ENCODE results near the gene PLA2G3.
"Not testable (repeated sequence)": the region's sequence is repeated elsewhere in the genome, so short reads cannot be mapped to it uniquely, and the experiment has no call there.

PLA2G3 gene

GRCh38 chr22:31139866-31140716 lies at the start of gene PLA2G3:
Gene PLA2G3, minus strand, starts transcription at chr22:31140508. Its CDS starts 154 bp downstream, at chr22:31140354.
- DNase-seq (ENCODE audit: low read depth) = no peak

GRCh38 chr22:31187627-31188026 lies 47.3 kb upstream of the PLA2G3 start:
- DNase-seq (ENCODE audit: low read depth) = no peak

- DNase-seq (ENCODE audit: low read depth) = no peak
These were observed 44.7 kb upstream of the PLA2G3 start for GRCh38 chr22:31185056-31185455.

GRCh38 chr22:31184015-31184414 lies 43.7 kb upstream of the PLA2G3 start:
- DNase-seq (ENCODE audit: low read depth) = no peak

GRCh38 chr22:31179345-31179744 lies 39.0 kb upstream of the PLA2G3 start:
- DNase-seq (ENCODE audit: low read depth) = no peak

GRCh38 chr22:31178859-31179258 lies 38.6 kb upstream of the PLA2G3 start:
- no peak for DNase-seq (ENCODE audit: low read depth)

- DNase-seq (ENCODE audit: low read depth) = no peak
These were observed 37.3 kb upstream of the PLA2G3 start for GRCh38 chr22:31177420-31178162.

- DNase-seq (ENCODE audit: low read depth) = no peak
These were observed 36.6 kb upstream of the PLA2G3 start for GRCh38 chr22:31176923-31177322.

- DNase-seq (ENCODE audit: low read depth) = no peak
These were observed 33.3 kb upstream of the PLA2G3 start for GRCh38 chr22:31173386-31174145.

GRCh38 chr22:31171734-31172133 lies 31.4 kb upstream of the PLA2G3 start:
- DNase-seq (ENCODE audit: low read depth) = not testable (repeated sequence)

GRCh38 chr22:31170971-31171370 lies 30.7 kb upstream of the PLA2G3 start:
- no peak for DNase-seq (ENCODE audit: low read depth)

- no peak for DNase-seq (ENCODE audit: low read depth)
These were observed 21.9 kb upstream of the PLA2G3 start for GRCh38 chr22:31162015-31162765.

- DNase-seq (ENCODE audit: low read depth) = no peak
These were observed 21.1 kb upstream of the PLA2G3 start for GRCh38 chr22:31161386-31161785.

GRCh38 chr22:31160328-31160978 lies 20.1 kb upstream of the PLA2G3 start:
- no peak for DNase-seq (ENCODE audit: low read depth)

GRCh38 chr22:31155422-31155821 lies 15.1 kb upstream of the PLA2G3 start:
- no peak for DNase-seq (ENCODE audit: low read depth)

- no peak for DNase-seq (ENCODE audit: low read depth)
These were observed 14.7 kb upstream of the PLA2G3 start for GRCh38 chr22:31154975-31155374.

GRCh38 chr22:31153357-31153756 lies 13.0 kb upstream of the PLA2G3 start:
- DNase-seq (ENCODE audit: low read depth) = no peak

- no peak for DNase-seq (ENCODE audit: low read depth)
These were observed 11.6 kb upstream of the PLA2G3 start for GRCh38 chr22:31151872-31152271.

- no peak for DNase-seq (ENCODE audit: low read depth)
These were observed 10.3 kb upstream of the PLA2G3 start for GRCh38 chr22:31150615-31151014.

GRCh38 chr22:31148953-31149627 lies 8.8 kb upstream of the PLA2G3 start:
- no peak for DNase-seq (ENCODE audit: low read depth)

- DNase-seq (ENCODE audit: low read depth) = no peak
These were observed 8.2 kb upstream of the PLA2G3 start for GRCh38 chr22:31148488-31148887.

Data from activated gamma-delta T cell treated with anti-CD3 and anti-CD28 coated beads, Interleukin-2, amount 50 U/mL, for 16 hours (primary cell).